GM12892 (cell line): ENCODE measurements around the gene CHST11.

Source experiments
- POLR2A ChIP-seq: IDR thresholded peaks from 2 replicates; pipeline ENCODE4 v1.6.1; 2011; ENCODE audit warnings: low read depth, low read length, control low read depth
- POLR2AphosphoS5 ChIP-seq: IDR thresholded peaks from 2 replicates; pipeline ENCODE4 v1.6.1; 2011; ENCODE audit warnings: low read depth, low read length, control low read depth
- TAF1 ChIP-seq: IDR thresholded peaks from 2 replicates; pipeline ENCODE4 v1.6.1; 2011; ENCODE audit warnings: low read depth, mild to moderate bottlenecking, control low read depth, low read length, borderline replicate concordance

DNA sequence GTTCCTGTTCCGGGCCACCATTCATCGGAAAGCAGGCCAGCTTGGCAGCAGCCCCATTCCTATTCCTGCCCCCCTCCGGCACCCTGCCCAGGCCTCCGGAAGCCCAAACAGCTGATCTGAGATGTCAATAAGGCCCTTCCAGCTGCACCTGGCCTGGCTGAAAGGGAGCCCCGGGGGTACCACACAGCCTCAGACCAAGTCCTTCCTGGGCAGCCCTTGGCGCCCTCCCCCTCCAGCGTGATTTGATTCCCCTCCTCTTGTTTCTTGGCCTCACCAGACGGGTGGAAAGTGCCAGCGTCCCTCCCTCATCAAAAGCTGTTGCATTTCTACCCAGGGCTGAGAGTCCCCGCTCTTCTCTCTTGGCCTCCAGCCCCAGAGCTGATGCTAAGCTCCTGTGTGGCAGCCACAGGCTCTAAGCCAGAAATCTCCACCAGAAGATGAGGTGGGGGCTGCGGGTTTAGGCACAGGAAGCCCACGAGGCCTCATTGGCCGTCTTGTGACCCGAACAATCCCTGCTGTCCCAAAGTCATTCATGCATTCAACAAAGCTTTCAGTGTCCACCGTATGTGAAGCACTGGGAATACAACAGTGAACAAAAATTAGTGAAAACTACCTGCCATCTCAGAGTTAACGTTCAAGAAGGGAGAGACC, 285.9 kb downstream of the CHST11 start:
- no peak for TF ChIP-seq POLR2A
- TF ChIP-seq TAF1 = no peak
- no peak for TF ChIP-seq POLR2AphosphoS5
